GM12892 (cell line): ENCODE results near the gene ZNF283.

Experiments used
- POLR2A ChIP-seq: IDR thresholded peaks from 2 replicates; pipeline ENCODE4 v1.6.1; 2011; ENCODE audit warnings: low read depth, low read length, control low read depth
- POLR2AphosphoS5 ChIP-seq: IDR thresholded peaks from 2 replicates; pipeline ENCODE4 v1.6.1; 2011; ENCODE audit warnings: low read depth, low read length, control low read depth
- TAF1 ChIP-seq: IDR thresholded peaks from 2 replicates; pipeline ENCODE4 v1.6.1; 2011; ENCODE audit warnings: low read depth, mild to moderate bottlenecking, control low read depth, low read length, borderline replicate concordance

DNA sequence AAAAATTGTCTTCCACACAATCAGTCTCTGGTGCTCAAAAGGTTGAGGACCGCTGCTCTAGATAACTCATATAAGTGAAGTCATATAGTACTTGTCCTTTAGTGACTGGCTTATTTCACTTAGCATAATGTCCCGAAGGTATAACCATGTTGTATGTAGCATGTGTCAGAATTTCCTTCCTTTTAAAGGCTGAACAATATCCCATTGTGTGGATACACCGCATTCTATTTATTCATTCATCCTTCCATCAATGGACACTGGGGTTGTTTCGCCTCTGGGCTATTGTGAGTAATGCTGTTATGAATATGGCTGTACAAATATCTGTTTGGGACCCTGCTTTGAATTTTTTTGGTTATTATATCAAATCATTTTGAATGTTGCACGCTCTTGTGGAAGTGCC lies 20.3 kb upstream of the ZNF283 start:
- no peak for TF ChIP-seq POLR2A
- TF ChIP-seq POLR2AphosphoS5 = no peak
- no peak for TF ChIP-seq TAF1
